ENCODE measurements around the gene ENTHD1. TPM values are rescaled to one million over a fixed set of nuclear protein-coding genes. Genes with fewer than 3 reads are reported as not detected.

The ENTHD1 gene
- total RNA-seq, 1 experiment from 2014 or later, result not detected

- Histone ChIP-seq H3K36me3 (ENCODE audit: control insufficient read depth, insufficient read depth, low read length) (no peaks in the 10 kb centered on the region), H3K4me1 (no peaks in the 10 kb centered on the region), H3K9me3 (no peaks in the 10 kb centered on the region), H3K4me3 (ENCODE audit: low read depth, low read length) (no peak overlapping the region), H3K27me3 (replicated peaks; ENCODE audit: control insufficient read depth, insufficient read depth, low read length) (no peaks in the 10 kb centered on the region; the same call in 1 of the 2 replicates)
- TF ChIP-seq, protein P1, sequence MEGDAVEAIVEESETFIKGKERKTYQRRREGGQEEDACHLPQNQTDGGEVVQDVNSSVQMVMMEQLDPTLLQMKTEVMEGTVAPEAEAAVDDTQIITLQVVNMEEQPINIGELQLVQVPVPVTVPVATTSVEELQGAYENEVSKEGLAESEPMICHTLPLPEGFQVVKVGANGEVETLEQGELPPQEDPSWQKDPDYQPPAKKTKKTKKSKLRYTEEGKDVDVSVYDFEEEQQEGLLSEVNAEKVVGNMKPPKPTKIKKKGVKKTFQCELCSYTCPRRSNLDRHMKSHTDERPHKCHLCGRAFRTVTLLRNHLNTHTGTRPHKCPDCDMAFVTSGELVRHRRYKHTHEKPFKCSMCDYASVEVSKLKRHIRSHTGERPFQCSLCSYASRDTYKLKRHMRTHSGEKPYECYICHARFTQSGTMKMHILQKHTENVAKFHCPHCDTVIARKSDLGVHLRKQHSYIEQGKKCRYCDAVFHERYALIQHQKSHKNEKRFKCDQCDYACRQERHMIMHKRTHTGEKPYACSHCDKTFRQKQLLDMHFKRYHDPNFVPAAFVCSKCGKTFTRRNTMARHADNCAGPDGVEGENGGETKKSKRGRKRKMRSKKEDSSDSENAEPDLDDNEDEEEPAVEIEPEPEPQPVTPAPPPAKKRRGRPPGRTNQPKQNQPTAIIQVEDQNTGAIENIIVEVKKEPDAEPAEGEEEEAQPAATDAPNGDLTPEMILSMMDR (IDR thresholded peaks at IDR 0.05; ENCODE audit: insufficient read depth in 1 of 2, low read depth in 1 of 2, low read length in 1 of 2, severe bottlenecking in 1 of 2, unreplicated experiment in 1 of 2), result no peak
- ChIA-PET CTCF (no interaction called here), POLR2A (no interaction called here)
- intact Hi-C loops (cut with micrococcal nuclease; ENCODE audit: unreplicated experiment), result no loop called here
- H3K9me3 Mint-ChIP-seq (ENCODE audit: unreplicated experiment), result no peaks in the 10 kb centered on the region
- H3K27ac Mint-ChIP-seq (ENCODE audit: unreplicated experiment), result no peak overlapping the region
- H3K4me3 Mint-ChIP-seq (ENCODE audit: unreplicated experiment), result no peak overlapping the region
- no peak for DNase-seq
- H3K36me3 Mint-ChIP-seq (ENCODE audit: insufficient read depth, unreplicated experiment), result no peaks in the 10 kb centered on the region
- BruUV-seq (replicated peaks), result no TSS peak
- no peaks in the 10 kb centered on the region for H3K4me1 Mint-ChIP-seq (ENCODE audit: low read depth, unreplicated experiment)
- no peaks in the 10 kb centered on the region for H3K27me3 Mint-ChIP-seq (ENCODE audit: insufficient read depth, unreplicated experiment)
Observed at GRCh38 chr22:39941601-39942000, 48.0 kb upstream of the ENTHD1 start.

DNA sequence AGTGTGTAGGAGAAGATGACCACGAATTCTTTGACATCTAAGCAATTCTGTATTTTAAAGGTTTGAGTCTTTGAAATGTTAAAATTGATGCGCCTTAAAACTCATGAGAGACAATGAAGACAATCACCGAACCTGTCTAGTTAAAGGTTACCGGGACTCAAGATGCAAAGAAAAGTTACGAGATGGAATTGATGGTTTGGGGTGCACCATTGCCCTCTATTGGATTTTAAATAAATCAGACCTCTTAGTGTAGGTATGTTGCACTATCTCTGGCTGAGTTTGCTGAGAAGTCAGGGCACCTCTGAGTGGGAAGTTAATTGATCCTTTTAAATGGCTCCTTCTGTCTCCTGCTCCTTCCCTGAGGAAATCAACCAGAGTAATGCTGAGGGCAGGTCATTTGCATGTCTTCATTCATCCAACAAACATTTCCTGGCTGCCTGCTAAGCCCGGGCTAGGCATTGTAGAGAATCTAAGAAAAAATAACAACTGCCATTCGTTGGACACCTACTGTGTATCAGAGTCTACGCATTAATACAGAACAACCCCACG is 47.3 kb upstream of the ENTHD1 start:
- H3K4me3 ChIP-seq (ENCODE audit: low read depth, low read length), result no peak overlapping the region
- ChIA-PET POLR2A (no interaction called here), CTCF (no interaction called here)
- H3K36me3 ChIP-seq (ENCODE audit: control insufficient read depth, insufficient read depth, low read length), result no peaks in the 10 kb centered on the region
- Mint-ChIP-seq H3K4me1 (ENCODE audit: low read depth, unreplicated experiment) (no peaks in the 10 kb centered on the region), H3K4me3 (ENCODE audit: unreplicated experiment) (no peak overlapping the region), H3K36me3 (ENCODE audit: insufficient read depth, unreplicated experiment) (no peaks in the 10 kb centered on the region), H3K27me3 (ENCODE audit: insufficient read depth, unreplicated experiment) (peaks cover 4% of the 10 kb centered on the region), H3K9me3 (ENCODE audit: unreplicated experiment) (no peaks in the 10 kb centered on the region), H3K27ac (ENCODE audit: unreplicated experiment) (no peak overlapping the region)
- H3K9me3 ChIP-seq, result no peaks in the 10 kb centered on the region
- intact Hi-C loops (cut with micrococcal nuclease; ENCODE audit: unreplicated experiment), result no loop called here
- no peaks in the 10 kb centered on the region; the same call in 1 of the 2 replicates for H3K27me3 ChIP-seq (replicated peaks; ENCODE audit: control insufficient read depth, insufficient read depth, low read length)
- TF ChIP-seq, protein P1 (IDR thresholded peaks at IDR 0.05; ENCODE audit: insufficient read depth in 1 of 2, low read depth in 1 of 2, low read length in 1 of 2, severe bottlenecking in 1 of 2, unreplicated experiment in 1 of 2), result no peak
- DNase-seq, result no peak
- BruUV-seq (replicated peaks), result no TSS peak
- H3K4me1 ChIP-seq, result no peaks in the 10 kb centered on the region

GRCh38 chr22:39939830-39940229 is 46.3 kb upstream of the ENTHD1 start:
- H3K4me3 Mint-ChIP-seq (ENCODE audit: unreplicated experiment), result no peak overlapping the region
- Histone ChIP-seq H3K36me3 (ENCODE audit: control insufficient read depth, insufficient read depth, low read length) (no peaks in the 10 kb centered on the region), H3K27me3 (replicated peaks; ENCODE audit: control insufficient read depth, insufficient read depth, low read length) (no peaks in the 10 kb centered on the region; the same call in 1 of the 2 replicates), H3K4me3 (ENCODE audit: low read depth, low read length) (no peak overlapping the region), H3K9me3 (no peaks in the 10 kb centered on the region), H3K4me1 (no peaks in the 10 kb centered on the region)
- H3K36me3 Mint-ChIP-seq (ENCODE audit: insufficient read depth, unreplicated experiment), result no peaks in the 10 kb centered on the region
- no peak overlapping the region for H3K27ac Mint-ChIP-seq (ENCODE audit: unreplicated experiment)
- TF ChIP-seq, protein P1 (IDR thresholded peaks at IDR 0.05; ENCODE audit: insufficient read depth in 1 of 2, low read depth in 1 of 2, low read length in 1 of 2, severe bottlenecking in 1 of 2, unreplicated experiment in 1 of 2), result no peak
- ChIA-PET POLR2A (no interaction called here), CTCF (no interaction called here)
- H3K9me3 Mint-ChIP-seq (ENCODE audit: unreplicated experiment), result no peaks in the 10 kb centered on the region
- BruUV-seq (replicated peaks), result no TSS peak
- H3K4me1 Mint-ChIP-seq (ENCODE audit: low read depth, unreplicated experiment), result no peaks in the 10 kb centered on the region
- H3K27me3 Mint-ChIP-seq (ENCODE audit: insufficient read depth, unreplicated experiment), result peaks cover 11% of the 10 kb centered on the region
- intact Hi-C loops (cut with micrococcal nuclease; ENCODE audit: unreplicated experiment), result no loop called here
- DNase-seq, result no peak

All from Caco-2 (cell line).